Liver (tissue), 9 donors: ENCODE data around the gene COL15A1. TPM values are rescaled to one million over a fixed set of nuclear protein-coding genes. Genes with fewer than 3 reads are reported as not detected.

Source experiments
- DNase-seq: peaks from one replicate; pipeline ENCODE4 v3.0.0-alpha.2; 2017; ENCODE audit warnings: low spot score
- H3K27ac ChIP-seq, 2 donors: one replicate each; pipeline ENCODE4 v1.7.0; 2013; ENCODE audit warnings: inconsistent platforms in 2 of 2, low read length in 2 of 2, control low read depth in 1 of 2, low read depth in 1 of 2, mild to moderate bottlenecking in 1 of 2
- H3K27me3 ChIP-seq, 4 donors: one replicate each; pipeline versions ENCODE4 v1.6.1 to v1.7.0; 2013; ENCODE audit warnings: low read length in 3 of 4, inconsistent platforms in 1 of 4, mild to moderate bottlenecking in 1 of 4, moderate library complexity in 1 of 4; ENCODE audit not compliant: control insufficient read depth in 4 of 4, insufficient read depth in 4 of 4
- H3K36me3 ChIP-seq, 4 donors: one replicate each; pipeline versions ENCODE4 v1.6.1 to v1.7.0; 2013; ENCODE audit warnings: low read length in 3 of 4, mild to moderate bottlenecking in 3 of 4, low read depth in 1 of 4, moderate library complexity in 1 of 4; ENCODE audit not compliant: control insufficient read depth in 4 of 4, insufficient read depth in 3 of 4
- H3K4me1 ChIP-seq, 4 donors: one replicate each; pipeline versions ENCODE4 v1.6.1 to v1.7.0; 2013; ENCODE audit warnings: low read length in 3 of 4, mild to moderate bottlenecking in 3 of 4, moderate library complexity in 1 of 4; ENCODE audit not compliant: control insufficient read depth in 4 of 4, insufficient read depth in 4 of 4
- H3K4me3 ChIP-seq, 3 donors: one replicate each; pipeline versions ENCODE4 v1.6.1 to v1.7.0; 2013; ENCODE audit warnings: low read length in 3 of 3, control low read depth in 1 of 3, low read depth in 1 of 3, mild to moderate bottlenecking in 1 of 3
- H3K9ac ChIP-seq, 2 donors: one replicate each; pipeline ENCODE4 v1.7.0; 2013; ENCODE audit warnings: low read length in 2 of 2, mild to moderate bottlenecking in 2 of 2, moderate library complexity in 2 of 2, control low read depth in 1 of 2, low read depth in 1 of 2
- H3K9me3 ChIP-seq, 4 donors: one replicate each; pipeline versions ENCODE4 v1.6.1 to v1.7.0; 2013; ENCODE audit warnings: low read length in 3 of 4; ENCODE audit not compliant: control insufficient read depth in 4 of 4
- EGR1 ChIP-seq, 2 donors: IDR thresholded peaks; 2 replicates each; pipeline ENCODE4 v1.6.1; 2016 to 2018; ENCODE audit warnings: antibody characterized with exemption in 2 of 2, low read depth in 2 of 2
- FOXA1 ChIP-seq: IDR thresholded peaks from 2 replicates; pipeline ENCODE4 v1.6.1; 2016; ENCODE audit warnings: antibody characterized with exemption
- FOXA2 ChIP-seq: IDR thresholded peaks from 2 replicates; pipeline ENCODE4 v1.6.1; 2016; ENCODE audit warnings: antibody characterized with exemption
- GABPA ChIP-seq, 2 donors: IDR thresholded peaks in 1 of 2; conservative IDR thresholded peaks in 1 of 2; 2 replicates each; pipeline ENCODE4 v1.6.1; 2016; ENCODE audit warnings: antibody characterized with exemption in 2 of 2, mild to moderate bottlenecking in 1 of 2, moderate library complexity in 1 of 2
- HNF4G ChIP-seq: IDR thresholded peaks from 2 replicates; pipeline ENCODE4 v1.6.1; 2016; ENCODE audit warnings: antibody characterized with exemption
- JUND ChIP-seq, 2 donors: IDR thresholded peaks; 2 replicates each; pipeline ENCODE4 v1.6.1; 2016; ENCODE audit warnings: antibody characterized with exemption in 2 of 2
- NR2F2 ChIP-seq: IDR thresholded peaks from 2 replicates; pipeline ENCODE4 v1.6.1; 2016; ENCODE audit warnings: antibody characterized with exemption
- RAD21 ChIP-seq, 2 donors: IDR thresholded peaks; 2 replicates each; pipeline ENCODE4 v1.6.1; 2016; ENCODE audit warnings: antibody characterized with exemption in 2 of 2, mild to moderate bottlenecking in 2 of 2
- RXRA ChIP-seq, 2 donors: IDR thresholded peaks; 2 replicates each; pipeline ENCODE4 v1.6.1; 2017 to 2018; ENCODE audit warnings: antibody characterized with exemption in 2 of 2, mild to moderate bottlenecking in 1 of 2
- SP1 ChIP-seq: IDR thresholded peaks from 2 replicates; pipeline ENCODE4 v1.6.1; 2018; ENCODE audit warnings: antibody characterized with exemption, mild to moderate bottlenecking
- TAF1 ChIP-seq: conservative IDR thresholded peaks from 2 replicates; pipeline ENCODE4 v1.6.1; 2016; ENCODE audit warnings: antibody characterized with exemption, mild to moderate bottlenecking
- YY1 ChIP-seq: IDR thresholded peaks from 2 replicates; pipeline ENCODE4 v1.6.1; 2016; ENCODE audit warnings: antibody characterized with exemption, mild to moderate bottlenecking
- WGBS: extraction: QIAGEN DNeasy Blood & Tissue Kit; methylation state at CpG from one replicate; pipeline ENCODE4 v1.1.7; 2013; 5-methylcytosine and 5-hydroxymethylcytosine counted together
- polyA plus RNA-seq, 2 donors: library from polyadenylated mRNA; stranded (reverse) in 1 of 2; unstranded in 1 of 2; fragments of 200-250 nt in 1 of 2; fragments of >200 nt in 1 of 2; fragmentation: Nextera tagmentation in 1 of 2; extraction: Ambion mirVana in 1 of 2; gene quantifications; one replicate each; pipeline versions ENCODE4 v1.2.1 to v1.2.3, GENCODE V29; 2013 to 2015
- total RNA-seq, 2 donors: library from RNA; depleted of rRNA; stranded (reverse); fragments of >200 nt; gene quantifications; one replicate each; pipeline ENCODE4 v1.2.3, GENCODE V29; 2014
- TF ChIP-seq, protein P1 (sequence below): IDR thresholded peaks from 2 replicates; pipeline ENCODE4 v1.6.1; 2016; ENCODE audit warnings: antibody characterized with exemption
- TF ChIP-seq, protein P2 (sequence below): IDR thresholded peaks from 2 replicates; pipeline ENCODE4 v1.6.1; 2016; ENCODE audit warnings: antibody characterized with exemption
- TF ChIP-seq, protein P3 (sequence below): fragments of 150-350 bp; IDR thresholded peaks from 2 replicates; pipeline ENCODE4 v1.5.1; 2017; ENCODE audit warnings: improper control_type of control experiment, low read depth, low read length; ENCODE audit not compliant: missing input control
- TF ChIP-seq, protein P4 (sequence below): IDR thresholded peaks from 2 replicates; pipeline ENCODE4 v1.6.1; 2016; ENCODE audit warnings: antibody characterized with exemption, mild to moderate bottlenecking
- donor health status: healthy.
- donor health status: healthy.
- donor health status: healthy.
- donor health status: healthy.
- donor health status: healthy.

The COL15A1 gene
- total and polyA plus RNA-seq, 4 donors: 0.10 to 0.42 (median 0.24) TPM

DNA sequence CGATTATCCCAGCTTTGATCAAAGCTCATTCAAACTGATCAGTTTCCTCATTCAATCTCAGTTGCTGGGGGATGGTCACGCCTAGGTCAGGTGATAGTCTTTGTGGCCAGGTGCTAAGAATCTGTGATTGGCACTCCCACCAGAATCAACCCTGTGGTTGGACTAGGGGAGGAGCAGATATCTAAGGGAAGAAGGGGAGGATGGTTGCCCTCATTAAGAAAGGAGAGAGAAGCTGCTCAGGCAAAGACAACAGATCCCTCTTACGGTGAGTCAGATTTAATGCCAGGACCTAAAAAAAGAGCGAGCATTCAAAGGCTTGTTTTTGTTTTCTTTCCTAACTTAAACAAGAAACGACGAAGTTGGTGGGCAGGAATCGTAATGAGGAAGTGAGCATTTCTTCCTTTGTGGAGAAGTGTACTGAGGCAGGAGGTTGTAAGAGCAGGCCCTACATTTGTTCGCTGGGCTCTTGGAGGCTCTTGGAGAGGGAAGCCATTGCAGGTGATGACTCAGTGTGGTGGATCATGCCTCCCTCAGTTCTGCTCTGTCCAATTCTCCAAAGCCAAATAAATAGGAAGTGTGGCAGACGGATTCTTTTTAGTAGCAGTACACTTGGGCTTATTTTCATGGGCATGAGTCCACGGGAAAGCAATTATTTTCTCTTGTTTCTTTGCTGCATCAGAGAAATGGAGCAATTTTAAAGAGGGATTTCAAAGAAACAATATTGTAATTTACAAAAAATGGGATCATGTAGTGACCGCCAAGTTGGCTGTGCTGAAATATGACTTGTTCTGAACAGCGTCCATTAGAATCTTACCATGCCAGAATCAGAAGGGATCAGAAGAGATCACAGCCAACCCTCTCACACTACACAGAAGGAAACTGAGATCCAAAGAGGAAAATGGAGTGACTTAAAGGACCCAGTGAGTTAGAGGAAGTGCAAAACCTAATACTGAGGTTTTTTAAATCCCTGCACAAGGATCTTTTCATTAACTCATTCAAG, 142.5 kb downstream of the COL15A1 start:
- TF ChIP-seq RAD21 (IDR thresholded peaks at IDR 0.05): no peak
- no peak for TF ChIP-seq RXRA (IDR thresholded peaks at IDR 0.05)
- TF ChIP-seq NR2F2: no peak
- TF ChIP-seq HNF4G: no peak
- no peak for TF ChIP-seq TAF1
- no peak for TF ChIP-seq JUND (IDR thresholded peaks at IDR 0.05)
- no peak for TF ChIP-seq FOXA2
- TF ChIP-seq, protein P1, sequence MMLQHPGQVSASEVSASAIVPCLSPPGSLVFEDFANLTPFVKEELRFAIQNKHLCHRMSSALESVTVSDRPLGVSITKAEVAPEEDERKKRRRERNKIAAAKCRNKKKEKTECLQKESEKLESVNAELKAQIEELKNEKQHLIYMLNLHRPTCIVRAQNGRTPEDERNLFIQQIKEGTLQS: no peak
- no peak for TF ChIP-seq GABPA (IDR thresholded peaks at IDR 0.05 in 1 of 2, conservative IDR thresholded peaks at IDR 0.05 in 1 of 2)
- TF ChIP-seq, protein P2, sequence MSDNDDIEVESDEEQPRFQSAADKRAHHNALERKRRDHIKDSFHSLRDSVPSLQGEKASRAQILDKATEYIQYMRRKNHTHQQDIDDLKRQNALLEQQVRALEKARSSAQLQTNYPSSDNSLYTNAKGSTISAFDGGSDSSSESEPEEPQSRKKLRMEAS: no peak
- TF ChIP-seq, protein P3, sequence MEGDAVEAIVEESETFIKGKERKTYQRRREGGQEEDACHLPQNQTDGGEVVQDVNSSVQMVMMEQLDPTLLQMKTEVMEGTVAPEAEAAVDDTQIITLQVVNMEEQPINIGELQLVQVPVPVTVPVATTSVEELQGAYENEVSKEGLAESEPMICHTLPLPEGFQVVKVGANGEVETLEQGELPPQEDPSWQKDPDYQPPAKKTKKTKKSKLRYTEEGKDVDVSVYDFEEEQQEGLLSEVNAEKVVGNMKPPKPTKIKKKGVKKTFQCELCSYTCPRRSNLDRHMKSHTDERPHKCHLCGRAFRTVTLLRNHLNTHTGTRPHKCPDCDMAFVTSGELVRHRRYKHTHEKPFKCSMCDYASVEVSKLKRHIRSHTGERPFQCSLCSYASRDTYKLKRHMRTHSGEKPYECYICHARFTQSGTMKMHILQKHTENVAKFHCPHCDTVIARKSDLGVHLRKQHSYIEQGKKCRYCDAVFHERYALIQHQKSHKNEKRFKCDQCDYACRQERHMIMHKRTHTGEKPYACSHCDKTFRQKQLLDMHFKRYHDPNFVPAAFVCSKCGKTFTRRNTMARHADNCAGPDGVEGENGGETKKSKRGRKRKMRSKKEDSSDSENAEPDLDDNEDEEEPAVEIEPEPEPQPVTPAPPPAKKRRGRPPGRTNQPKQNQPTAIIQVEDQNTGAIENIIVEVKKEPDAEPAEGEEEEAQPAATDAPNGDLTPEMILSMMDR: no peak
- TF ChIP-seq, protein P4, sequence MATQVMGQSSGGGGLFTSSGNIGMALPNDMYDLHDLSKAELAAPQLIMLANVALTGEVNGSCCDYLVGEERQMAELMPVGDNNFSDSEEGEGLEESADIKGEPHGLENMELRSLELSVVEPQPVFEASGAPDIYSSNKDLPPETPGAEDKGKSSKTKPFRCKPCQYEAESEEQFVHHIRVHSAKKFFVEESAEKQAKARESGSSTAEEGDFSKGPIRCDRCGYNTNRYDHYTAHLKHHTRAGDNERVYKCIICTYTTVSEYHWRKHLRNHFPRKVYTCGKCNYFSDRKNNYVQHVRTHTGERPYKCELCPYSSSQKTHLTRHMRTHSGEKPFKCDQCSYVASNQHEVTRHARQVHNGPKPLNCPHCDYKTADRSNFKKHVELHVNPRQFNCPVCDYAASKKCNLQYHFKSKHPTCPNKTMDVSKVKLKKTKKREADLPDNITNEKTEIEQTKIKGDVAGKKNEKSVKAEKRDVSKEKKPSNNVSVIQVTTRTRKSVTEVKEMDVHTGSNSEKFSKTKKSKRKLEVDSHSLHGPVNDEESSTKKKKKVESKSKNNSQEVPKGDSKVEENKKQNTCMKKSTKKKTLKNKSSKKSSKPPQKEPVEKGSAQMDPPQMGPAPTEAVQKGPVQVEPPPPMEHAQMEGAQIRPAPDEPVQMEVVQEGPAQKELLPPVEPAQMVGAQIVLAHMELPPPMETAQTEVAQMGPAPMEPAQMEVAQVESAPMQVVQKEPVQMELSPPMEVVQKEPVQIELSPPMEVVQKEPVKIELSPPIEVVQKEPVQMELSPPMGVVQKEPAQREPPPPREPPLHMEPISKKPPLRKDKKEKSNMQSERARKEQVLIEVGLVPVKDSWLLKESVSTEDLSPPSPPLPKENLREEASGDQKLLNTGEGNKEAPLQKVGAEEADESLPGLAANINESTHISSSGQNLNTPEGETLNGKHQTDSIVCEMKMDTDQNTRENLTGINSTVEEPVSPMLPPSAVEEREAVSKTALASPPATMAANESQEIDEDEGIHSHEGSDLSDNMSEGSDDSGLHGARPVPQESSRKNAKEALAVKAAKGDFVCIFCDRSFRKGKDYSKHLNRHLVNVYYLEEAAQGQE: no peak
- TF ChIP-seq FOXA1: no peak
- Histone ChIP-seq H3K9me3 (peaks cover 2 to 5% (median 4%) of the 10 kb centered on the region in 4 donors), H3K9ac (no peak overlapping the region), H3K36me3 (no peaks in the 10 kb centered on the region), H3K27me3 (peaks cover 0 to 3% (median 0%) of the 10 kb centered on the region in 4 donors), H3K4me3 (no peak overlapping the region), H3K27ac (no peak overlapping the region), H3K4me1 (no peaks in the 10 kb centered on the region)
- DNase-seq: no peak
- WGBS: 84% methylated on average over 12 of the region's 12 CpGs

DNA sequence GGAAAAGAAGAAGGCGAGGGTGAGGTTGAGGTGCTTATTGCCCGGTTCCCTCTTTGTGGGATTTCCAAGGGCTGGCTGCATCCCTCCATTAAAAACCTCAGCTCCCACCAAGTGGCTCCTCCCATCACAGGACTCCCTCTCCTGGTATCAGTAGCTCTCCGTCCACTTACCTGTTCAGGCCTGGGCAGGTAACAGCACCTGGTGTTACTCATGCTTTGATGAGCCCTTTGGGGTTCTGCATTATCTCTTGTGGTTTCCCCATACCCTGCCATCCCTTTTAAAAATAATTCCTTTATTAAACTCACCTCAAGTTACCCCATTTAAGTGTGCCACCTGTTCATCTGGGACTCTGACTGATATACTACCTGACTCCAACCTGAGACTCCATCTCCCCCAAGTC, 143.8 kb downstream of the COL15A1 start:
- DNase-seq: no peak
- no peaks in the 10 kb centered on the region for H3K27me3 ChIP-seq
- WGBS: 89% methylated on average over 3 of the region's 3 CpGs
- no peaks in the 10 kb centered on the region for H3K36me3 ChIP-seq
- H3K4me3 ChIP-seq: no peak overlapping the region
- no peaks in the 10 kb centered on the region for H3K4me1 ChIP-seq
- H3K9ac ChIP-seq: no peak overlapping the region
- no peak overlapping the region for H3K27ac ChIP-seq
- TF ChIP-seq, protein P3: no peak
- no peak for TF ChIP-seq TAF1
- no peak for TF ChIP-seq EGR1 (IDR thresholded peaks at IDR 0.05; ENCODE audit: low read depth in 2 of 2)
- TF ChIP-seq RXRA (IDR thresholded peaks at IDR 0.05): no peak
- no peak for TF ChIP-seq YY1
- TF ChIP-seq FOXA2: no peak
- TF ChIP-seq NR2F2: no peak
- TF ChIP-seq, protein P1: no peak
- no peak for TF ChIP-seq HNF4G
- no peak for TF ChIP-seq SP1
- peaks cover 2 to 5% (median 4%) of the 10 kb centered on the region in 4 donors for H3K9me3 ChIP-seq
